Measurements from ENCODE around the gene DNMT3A.

The DNMT3A gene

GRCh38 chr2:25323610-25324189 lies 18.0 kb downstream of the DNMT3A start:
- DNase-seq: no peak

DNA sequence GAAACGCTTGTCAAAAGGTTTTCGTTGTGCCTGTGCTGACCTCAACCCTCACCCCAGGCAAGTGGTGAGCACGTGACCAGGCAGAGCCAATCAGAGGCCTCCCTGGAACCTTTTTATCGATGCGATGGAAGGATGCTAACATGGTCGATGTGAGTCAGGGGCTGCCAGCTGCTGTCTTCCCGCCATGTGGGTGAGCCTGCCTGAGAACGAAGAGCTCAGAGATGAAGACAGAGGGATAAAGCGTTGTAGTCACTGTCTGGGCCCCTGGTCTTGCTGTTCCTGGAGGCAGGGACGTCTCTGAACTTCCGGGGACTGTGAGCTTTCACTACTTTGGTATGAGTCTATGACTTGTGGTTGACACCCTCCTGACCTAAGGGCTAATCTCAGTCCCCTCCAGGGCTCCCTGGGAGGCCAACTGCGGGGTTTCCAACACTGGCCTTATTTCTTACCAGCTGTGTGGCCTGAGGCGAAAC lies 18.6 kb downstream of the DNMT3A start:
- DNase-seq: peak; percentile 58 to 62

DNA sequence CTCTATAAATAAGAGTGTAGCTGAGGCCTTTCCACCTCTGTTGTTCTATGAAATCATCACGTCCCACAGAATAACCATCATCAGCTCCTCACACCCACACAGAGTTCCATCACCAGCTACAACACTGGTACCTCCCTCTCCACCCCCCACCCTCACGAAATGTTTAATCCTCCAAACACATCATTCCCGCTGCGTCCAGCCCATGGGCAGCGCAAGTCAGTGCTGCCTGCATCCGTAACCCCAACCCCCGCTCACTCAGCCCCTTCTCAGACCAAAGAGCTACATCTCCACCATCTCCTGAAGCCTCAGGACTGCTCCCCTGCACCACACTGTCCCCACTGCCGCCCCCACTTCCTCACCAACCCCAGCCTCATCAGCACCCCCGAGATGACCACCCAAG lies 19.4 kb downstream of the DNMT3A start:
- no peak for DNase-seq

GRCh38 chr2:25320077-25320476 lies 21.6 kb downstream of the DNMT3A start:
- DNase-seq: no peak

- DNase-seq: no peak
These were observed 25.6 kb downstream of the DNMT3A start for GRCh38 chr2:25316101-25316500.

DNA sequence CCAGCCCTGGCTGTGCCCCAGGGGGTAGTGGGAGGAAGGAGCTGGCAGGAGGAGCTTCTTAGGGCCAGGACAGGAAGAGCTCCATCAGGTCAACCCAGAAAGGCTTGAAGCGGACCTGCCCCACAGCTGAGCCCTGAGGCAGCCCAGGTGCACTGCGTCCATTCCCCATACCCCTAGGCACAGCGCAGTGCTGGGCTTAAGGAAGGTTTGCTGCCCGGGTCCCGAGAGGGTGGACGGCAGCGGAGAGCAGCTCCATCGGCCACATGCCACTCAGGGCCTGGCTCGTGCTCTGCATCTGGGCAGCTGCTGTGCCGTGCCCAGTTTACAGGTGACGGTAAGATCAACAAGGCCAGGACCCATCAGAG lies 26.4 kb downstream of the DNMT3A start:
- DNase-seq: no peak

DNA sequence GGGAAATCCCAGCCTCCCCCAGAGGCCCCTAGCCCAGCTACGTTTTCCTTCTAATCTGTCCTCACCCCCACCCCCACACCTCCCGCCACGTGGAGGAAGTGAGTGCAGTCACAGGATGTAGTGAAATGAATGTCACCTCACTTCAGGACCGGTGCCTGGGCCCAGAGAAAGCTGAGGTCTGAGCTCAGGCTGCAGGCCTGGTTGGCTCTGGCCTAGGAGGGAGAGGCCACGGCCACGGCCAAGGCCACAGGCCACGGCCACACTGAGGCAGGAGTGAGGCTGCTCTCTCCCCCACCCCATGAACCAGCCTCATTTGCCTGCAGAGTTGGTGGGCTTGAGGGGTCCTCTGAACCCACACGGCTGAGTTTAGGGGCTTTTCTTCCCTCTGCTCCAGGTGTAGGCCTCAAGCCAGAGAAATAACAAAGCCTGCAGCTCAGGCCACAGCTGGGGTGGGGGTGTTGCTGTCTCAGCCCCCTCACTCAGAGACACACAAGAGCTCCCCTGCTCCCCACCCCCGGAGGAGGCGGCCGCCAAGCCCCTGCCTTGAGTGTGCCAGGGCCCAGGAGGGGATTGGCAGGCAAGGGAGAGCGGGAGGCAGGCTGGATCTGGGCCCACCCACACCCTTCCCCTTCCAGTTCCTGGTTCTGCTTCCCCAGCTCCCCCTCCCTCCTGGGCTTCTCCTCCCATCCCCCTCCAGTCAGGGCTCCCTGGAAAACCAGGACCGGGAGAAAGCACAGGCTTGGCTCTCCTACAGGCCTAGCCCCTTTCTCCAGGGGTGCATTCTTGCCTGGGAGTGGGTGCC lies 27.0 kb downstream of the DNMT3A start:
- peak; percentile 80 to 88 for DNase-seq

DNA sequence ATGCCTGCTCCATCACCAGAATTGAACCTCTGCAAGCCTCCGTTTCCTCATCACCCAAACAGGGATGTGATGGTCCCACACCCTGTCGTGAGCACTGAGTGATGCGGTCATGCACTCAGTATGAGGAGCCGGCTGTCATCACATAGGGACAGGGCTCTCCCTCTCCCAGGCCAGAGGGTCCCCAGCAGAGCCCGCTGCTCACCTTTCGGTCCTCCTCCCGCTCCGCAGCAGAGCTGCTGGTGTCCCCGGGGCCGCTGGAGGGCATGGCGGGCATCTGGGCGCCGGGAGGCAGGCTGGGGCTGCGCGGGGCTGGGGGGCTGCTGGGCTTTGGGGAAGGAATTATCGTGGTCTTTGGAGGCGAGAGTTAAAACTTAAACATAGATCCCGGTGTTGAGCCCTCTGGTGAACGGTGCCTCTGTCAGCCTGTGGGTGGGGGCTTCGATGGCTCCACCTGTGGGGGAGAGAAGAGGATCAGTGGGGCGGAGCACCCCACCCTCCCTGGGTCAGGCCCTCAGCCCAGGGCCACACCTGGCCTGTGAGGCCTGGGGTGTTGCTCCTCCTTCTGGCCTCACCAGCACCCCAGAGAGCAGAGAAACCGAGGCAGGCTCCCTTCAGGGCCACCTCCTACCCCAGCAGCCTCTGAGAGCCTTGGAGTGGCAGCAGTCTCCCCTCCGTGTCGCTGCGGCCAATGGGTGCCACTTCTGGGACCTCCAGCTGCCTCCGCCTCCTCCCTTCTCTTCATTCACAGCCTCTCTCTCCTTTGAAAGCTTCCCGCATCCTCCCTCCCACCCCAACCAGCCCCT lies 27.8 kb downstream of the DNMT3A start:
- DNase-seq: no peak

DNA sequence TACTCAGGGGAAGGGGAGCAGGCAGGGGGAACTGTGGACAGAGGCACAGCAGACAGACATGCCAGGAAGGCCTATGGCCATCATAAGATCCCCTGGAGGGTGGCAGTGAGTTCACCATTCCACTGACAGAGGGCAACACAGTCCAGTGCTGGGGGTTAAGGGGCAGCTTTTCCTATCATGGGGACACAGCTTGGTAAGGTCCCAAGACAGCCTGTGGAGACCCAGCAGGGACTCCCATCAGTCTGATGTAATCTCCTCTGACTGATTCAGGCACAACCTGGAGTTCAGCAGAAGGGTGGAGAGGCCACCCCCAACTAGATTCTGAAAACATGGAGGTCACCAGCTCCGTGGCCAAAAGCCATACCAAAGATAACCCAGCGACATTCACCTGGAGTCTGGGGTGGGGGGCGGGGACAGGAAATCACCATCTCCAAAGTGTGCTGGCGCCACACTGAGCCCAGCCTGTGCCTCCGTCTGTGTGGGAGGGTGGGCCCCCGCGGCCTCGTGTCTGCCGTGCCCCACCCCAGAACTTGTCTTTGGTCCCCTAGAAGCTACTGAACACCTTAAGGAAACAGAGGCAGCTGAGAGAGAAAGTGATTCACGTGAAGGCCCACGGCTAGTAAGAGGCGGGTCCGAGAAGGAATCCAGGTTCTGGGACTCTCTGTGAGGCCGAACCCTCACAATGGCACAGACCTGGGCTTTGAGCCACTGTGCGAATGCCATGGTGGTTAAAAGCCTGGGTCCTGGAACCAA lies 28.6 kb downstream of the DNMT3A start:
- DNase-seq: no peak

- DNase-seq: no peak
These were observed 29.7 kb downstream of the DNMT3A start for GRCh38 chr2:25311865-25312575.

- DNase-seq: no peak
These were observed 30.5 kb downstream of the DNMT3A start for GRCh38 chr2:25310965-25311864.

DNA sequence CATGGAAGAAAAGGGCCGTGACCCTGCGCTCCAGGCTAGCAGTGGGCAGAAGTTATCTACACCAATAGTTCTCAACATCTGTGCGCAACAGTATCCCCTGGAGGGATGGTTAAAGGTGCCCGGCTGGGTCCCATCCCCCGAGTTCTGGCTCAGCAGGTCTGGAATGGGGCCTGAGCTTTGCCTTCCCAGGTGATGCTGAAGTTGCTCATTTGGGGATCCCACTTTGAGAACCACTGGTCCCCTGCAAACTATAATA lies 31.1 kb downstream of the DNMT3A start:
- no peak for DNase-seq

- DNase-seq: peak; percentile 56 to 62
These were observed 32.3 kb downstream of the DNMT3A start for GRCh38 chr2:25309402-25309801.

DNA sequence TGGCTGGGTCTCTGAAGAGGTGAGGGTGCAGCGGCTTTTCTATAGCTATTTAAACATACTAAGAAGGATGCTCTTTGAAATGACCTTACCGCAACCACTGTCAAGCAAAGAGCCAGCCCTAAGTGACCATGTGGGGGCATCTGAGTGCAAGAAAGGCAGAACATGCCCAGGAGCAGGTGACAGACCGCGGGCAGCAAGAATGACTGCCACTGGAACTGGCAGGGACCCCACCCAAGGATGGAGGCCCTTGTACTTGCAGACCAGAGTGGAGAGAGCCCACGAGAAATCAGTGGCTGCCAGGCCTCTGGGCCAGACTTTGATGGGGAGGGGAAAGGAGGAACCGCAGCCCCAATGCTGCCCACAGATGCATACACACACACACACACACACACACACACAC lies 33.1 kb downstream of the DNMT3A start:
- DNase-seq: no peak

DNA sequence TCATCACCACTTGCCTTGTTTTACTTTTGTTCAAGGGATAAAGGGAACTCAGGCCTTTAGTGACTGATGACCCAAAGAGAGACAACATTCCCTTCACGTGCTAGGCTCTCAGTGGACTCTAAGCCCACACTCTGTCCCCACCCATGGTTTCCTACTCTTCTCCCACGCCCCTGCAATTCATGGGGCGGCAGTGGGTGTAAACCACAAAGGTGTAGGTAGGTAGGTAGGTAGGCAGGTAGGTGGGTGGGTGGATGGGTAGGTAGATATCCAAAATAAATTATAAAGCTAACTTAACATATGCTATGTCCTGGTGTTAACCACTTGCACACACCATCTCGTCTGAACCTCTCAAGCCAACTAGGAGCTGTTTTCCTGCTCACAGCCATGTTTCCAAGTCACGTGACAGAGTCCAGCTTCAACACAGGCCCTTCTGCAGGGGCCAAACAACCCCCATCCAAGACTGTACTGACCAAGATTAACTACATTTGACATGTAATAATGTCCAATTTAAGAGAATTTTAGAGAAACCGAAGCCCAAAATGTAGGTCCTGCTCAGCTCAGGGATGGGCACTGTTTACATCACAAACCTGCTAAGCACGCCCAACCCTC lies 33.7 kb downstream of the DNMT3A start:
- no peak for DNase-seq

DNA sequence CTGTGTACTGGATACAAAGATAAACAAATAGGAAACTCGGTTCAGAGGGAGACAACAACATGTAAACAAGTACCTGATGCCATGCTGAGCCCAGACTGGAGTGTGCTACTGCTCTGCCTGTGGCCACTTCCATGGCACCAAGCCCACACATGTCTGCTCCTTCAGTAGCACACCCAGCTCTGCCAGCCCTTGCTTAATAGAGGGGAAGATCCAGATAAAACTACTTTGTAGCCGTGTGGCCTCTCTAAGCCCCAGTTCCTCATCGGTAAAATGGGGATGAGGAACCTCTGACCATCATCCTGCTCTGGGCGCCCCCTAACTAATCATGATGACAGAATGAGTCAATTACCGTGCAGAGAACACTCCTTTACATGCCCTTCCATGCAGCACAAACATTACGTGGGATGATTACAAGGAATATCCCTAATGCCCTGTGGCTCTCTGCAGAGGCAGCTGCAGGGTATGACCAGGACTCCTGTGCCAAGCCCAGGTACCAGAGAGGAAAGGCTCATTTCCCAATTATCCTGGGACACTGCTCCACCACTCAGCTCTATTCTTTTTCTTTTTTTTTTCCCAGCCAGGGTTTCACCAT lies 34.9 kb downstream of the DNMT3A start:
- DNase-seq: no peak

DNA sequence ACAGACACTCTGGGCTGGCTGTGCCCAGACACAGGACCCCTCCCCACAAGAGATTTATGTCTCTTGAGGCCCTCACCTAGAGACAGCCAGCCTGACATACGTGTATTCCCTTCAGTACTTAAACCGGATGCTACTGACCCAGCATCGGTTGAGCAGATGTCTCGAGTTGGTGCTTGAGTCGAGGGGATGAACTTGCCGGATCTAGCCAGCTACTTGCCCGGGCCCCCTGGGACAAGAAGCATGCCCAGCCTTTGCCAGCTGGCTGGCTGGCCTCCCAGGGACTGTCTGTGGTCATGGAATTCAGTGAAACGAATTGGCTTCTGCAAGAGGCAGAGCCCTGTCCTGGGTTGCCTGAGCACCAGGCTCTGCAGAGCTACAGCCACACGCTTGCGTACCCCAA lies 36.0 kb downstream of the DNMT3A start:
- no peak for DNase-seq

- no peak for DNase-seq
These were observed 36.7 kb downstream of the DNMT3A start for GRCh38 chr2:25304826-25305596.

GRCh38 chr2:25304321-25304720 lies 37.4 kb downstream of the DNMT3A start:
- no peak for DNase-seq

Measured in stimulated activated CD4-positive, alpha-beta T cell treated with anti-CD3 and anti-CD28 coated beads, Interleukin-2, amount 100 ng/mL, for 48 hours (primary cell).